OCI-LY7 (cell line): ENCODE results near the gene GBP4. TPM values are rescaled to one million over a fixed set of nuclear protein-coding genes. Genes with fewer than 3 reads are reported as not detected.

Experiments
- BruUV-seq: library from RNA; stranded (reverse); fragments of 400-500 nt; replicated peaks from 2 replicates; lab custom pipeline; 2021; lab: Mats Ljungman, UMichigan
- CTCF ChIA-PET: fragments of 300-600 bp; sonication (Branson Sonifier 250); formaldehyde crosslinking; loops from one replicate; lab custom pipeline; 2022; ENCODE audit warnings: antibody characterized with exemption; ENCODE audit not compliant: unreplicated experiment; lab: Charles Lee
- POLR2A ChIA-PET: fragments of 300-600 bp; sonication (Branson Sonifier 250); formaldehyde crosslinking; loops from one replicate; lab custom pipeline; 2022; ENCODE audit warnings: antibody characterized with exemption; lab: Charles Lee
- DNase-seq: peaks from one replicate; pipeline ENCODE4 v3.0.0-alpha.2; 2015; ENCODE audit warnings: low spot score
- H2AFZ ChIP-seq: fragments of 200-600 bp; sonication (generic), shearing (Covaris generic); 2 replicates; pipeline ENCODE4 v1.6.1; 2014; ENCODE audit warnings: mild to moderate bottlenecking, antibody characterized with exemption, low read length, moderate library complexity
- H3K27ac ChIP-seq: fragments of 200-600 bp; sonication (generic); 2 replicates; pipeline ENCODE4 v1.5.1; 2014; ENCODE audit warnings: mixed run types, low read depth, mild to moderate bottlenecking, moderate library complexity, low read length, inconsistent platforms; ENCODE audit not compliant: poor library complexity, severe bottlenecking
- H3K36me3 ChIP-seq: fragments of 200-600 bp; sonication (generic); 2 replicates; pipeline ENCODE4 v1.6.1; 2014; ENCODE audit warnings: mild to moderate bottlenecking, antibody characterized with exemption, low read length, moderate library complexity, mixed read lengths; ENCODE audit not compliant: insufficient read depth
- H3K4me1 ChIP-seq: fragments of 200-600 bp; sonication (generic); 2 replicates; pipeline ENCODE4 v1.5.1; 2014; ENCODE audit warnings: mild to moderate bottlenecking, low read length; ENCODE audit not compliant: insufficient read depth, poor library complexity, severe bottlenecking
- H3K4me2 ChIP-seq: fragments of 200-600 bp; sonication (generic); 2 replicates; pipeline ENCODE4 v1.6.1; 2014; ENCODE audit warnings: mild to moderate bottlenecking, low read length
- H3K4me3 ChIP-seq: fragments of 200-600 bp; sonication (generic); 2 replicates; pipeline ENCODE4 v1.5.1; 2014; ENCODE audit warnings: mild to moderate bottlenecking, low read depth, low read length; ENCODE audit not compliant: poor library complexity, severe bottlenecking
- H3K79me2 ChIP-seq: fragments of 200-600 bp; sonication (generic); 2 replicates; pipeline ENCODE4 v1.6.1; 2016; ENCODE audit warnings: low read depth, mild to moderate bottlenecking, low read length, moderate library complexity, mixed read lengths; ENCODE audit not compliant: insufficient read depth
- H3K9me2 ChIP-seq: fragments of 200-600 bp; sonication (generic); 2 replicates; pipeline ENCODE4 v1.6.1; 2016; ENCODE audit warnings: mild to moderate bottlenecking, low read length, mixed read lengths; ENCODE audit not compliant: insufficient read depth
- H3K9me3 ChIP-seq: fragments of 200-600 bp; sonication (generic); 2 replicates; pipeline ENCODE4 v1.6.1; 2014; ENCODE audit warnings: mild to moderate bottlenecking, mixed run types, low read length, mixed read lengths
- H4K20me1 ChIP-seq: fragments of 200-600 bp; sonication (generic); 2 replicates; pipeline ENCODE4 v1.6.1; 2014; ENCODE audit warnings: mild to moderate bottlenecking, antibody characterized with exemption, low read length, moderate library complexity, mixed read lengths; ENCODE audit not compliant: insufficient read depth
- CTCF ChIP-seq: fragments of 200-600 bp; sonication (generic); conservative IDR thresholded peaks from 2 replicates; pipeline ENCODE4 v1.5.1; 2014; ENCODE audit warnings: mild to moderate bottlenecking, antibody characterized with exemption, low read length, moderate library complexity, mixed read lengths
- EZH2phosphoT487 ChIP-seq: fragments of 200-600 bp; sonication (generic); IDR thresholded peaks from 2 replicates; pipeline ENCODE4 v1.6.1; 2018; ENCODE audit warnings: low read depth, borderline replicate concordance, mild to moderate bottlenecking, mixed run types, antibody characterized with exemption, low read length, moderate library complexity, mixed read lengths
- intact Hi-C: fragments of 100-400 bp; cut with micrococcal nuclease; formaldehyde crosslinking; loops from one replicate; pipeline ENCODE4 v1.10.0; 2022; ENCODE audit not compliant: unreplicated experiment
- total RNA-seq, 2 experiments: library from RNA; depleted of rRNA in 1 of 2; stranded (reverse); fragments of >200 nt in 1 of 2; shearing (Covaris generic) in 1 of 2; gene quantifications; 2 replicates each; pipeline ENCODE4 v1.2.3, GENCODE V29; 2014 to 2022

GBP4 gene
- total RNA-seq, 2 experiments from 2014 or later = not detected

GRCh38 chr1:89198081-89198480 lies 661 bp downstream of the GBP4 start:
- CTCF ChIA-PET = no interaction called here

GRCh38 chr1:89195476-89195875 lies 3.3 kb downstream of the GBP4 start:
- ChIA-PET CTCF (no interaction called here), POLR2A (no interaction called here)
- Histone ChIP-seq H3K36me3 (no peaks in the 10 kb centered on the region), H3K4me2 (no peak overlapping the region), H3K79me2 (no peaks in the 10 kb centered on the region), H3K9me3 (no peaks in the 10 kb centered on the region), H3K4me3 (no peak overlapping the region), H4K20me1 (no peaks in the 10 kb centered on the region), H2AFZ (no peak overlapping the region), H3K4me1 (no peaks in the 10 kb centered on the region), H3K27ac (no peak overlapping the region), H3K9me2 (no peaks in the 10 kb centered on the region)
- DNase-seq = no peak
- BruUV-seq = no TSS peak
- TF ChIP-seq EZH2phosphoT487 = no peak
- TF ChIP-seq CTCF = no peak
- intact Hi-C loops = no loop called here

More at GRCh38 chr1:89198081-89198480, 661 bp downstream of the GBP4 start:
- BruUV-seq = no TSS peak
- Histone ChIP-seq H2AFZ (no peak overlapping the region), H3K36me3 (no peaks in the 10 kb centered on the region), H3K9me2 (no peaks in the 10 kb centered on the region), H3K4me2 (no peak overlapping the region), H3K4me1 (no peaks in the 10 kb centered on the region), H3K27ac (no peak overlapping the region), H3K79me2 (no peaks in the 10 kb centered on the region), H4K20me1 (no peaks in the 10 kb centered on the region), H3K4me3 (no peak overlapping the region), H3K9me3 (no peaks in the 10 kb centered on the region)
- intact Hi-C loops = no loop called here
- POLR2A ChIA-PET = no interaction called here
- TF ChIP-seq EZH2phosphoT487 (no peak), CTCF (no peak)
- no peak for DNase-seq

- DNase-seq = no peak
- Histone ChIP-seq H3K4me2 (no peak overlapping the region), H3K9me2 (no peaks in the 10 kb centered on the region), H3K27ac (no peak overlapping the region), H4K20me1 (no peaks in the 10 kb centered on the region), H3K4me1 (no peaks in the 10 kb centered on the region), H2AFZ (no peak overlapping the region), H3K79me2 (no peaks in the 10 kb centered on the region), H3K36me3 (no peaks in the 10 kb centered on the region), H3K9me3 (no peaks in the 10 kb centered on the region), H3K4me3 (no peak overlapping the region)
- CTCF ChIA-PET = no interaction called here
- BruUV-seq = no TSS peak
- intact Hi-C loops = no loop called here
- TF ChIP-seq CTCF (no peak), EZH2phosphoT487 (no peak)
- POLR2A ChIA-PET = no interaction called here
Observed at GRCh38 chr1:89191314-89191713, 7.4 kb downstream of the GBP4 start.
